ENCODE measurements around the gene STK17A.

STK17A gene

DNA sequence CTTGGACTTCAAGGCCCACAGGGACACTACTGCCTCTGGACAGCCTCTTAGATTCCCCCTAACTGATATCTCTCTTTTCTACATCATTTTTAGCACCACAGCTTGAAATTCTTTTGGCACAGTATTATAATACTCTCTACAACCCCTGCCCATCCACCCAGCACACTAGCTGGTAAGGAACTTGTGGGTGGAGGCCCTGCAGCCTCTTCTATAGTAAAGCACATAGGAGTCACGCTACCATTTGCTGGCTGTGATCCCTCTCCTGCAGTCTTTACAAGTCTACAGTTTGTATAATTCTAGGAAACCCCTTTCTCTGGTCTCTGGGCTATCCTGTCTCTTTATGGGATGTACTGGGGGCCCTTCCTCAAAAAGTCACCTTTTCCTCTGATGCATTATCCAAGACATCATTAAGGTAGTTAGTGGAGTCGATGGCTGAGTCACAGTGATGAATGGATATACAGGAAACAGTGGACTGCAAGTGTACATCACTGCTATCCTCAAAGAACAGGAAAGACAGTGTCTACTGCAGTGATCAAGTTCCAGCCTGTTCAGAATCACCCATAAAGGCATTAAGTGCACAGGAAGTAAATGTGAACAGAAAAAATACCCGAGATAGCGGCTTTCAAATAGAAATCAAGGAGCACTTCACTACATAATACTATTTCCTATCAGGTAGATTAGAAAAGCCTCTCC is 54.4 kb downstream of the STK17A start:
- DNase-seq (ENCODE audit: low read depth) = no peak

- DNase-seq (ENCODE audit: low read depth) = no peak
Observed at GRCh38 chr7:43639858-43640491, 57.1 kb downstream of the STK17A start.

DNA sequence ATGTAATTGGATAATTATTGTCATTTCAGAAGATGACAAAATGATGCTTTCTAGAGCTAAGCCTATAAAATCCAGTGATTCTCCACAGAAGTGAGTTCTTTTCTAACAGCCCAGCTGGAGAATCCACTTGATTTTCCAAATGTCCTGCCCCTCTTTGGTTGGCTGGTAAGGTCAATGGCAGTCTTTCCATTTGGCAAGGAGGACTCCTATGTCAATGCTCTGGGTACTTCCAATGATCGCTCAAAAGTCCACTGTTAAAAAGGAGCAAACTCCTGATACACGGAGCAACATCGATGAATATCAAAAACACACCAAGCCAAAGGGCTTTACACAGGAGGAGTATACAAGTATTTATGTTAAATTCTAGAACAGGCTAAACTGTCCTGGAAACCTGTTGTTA is 57.8 kb downstream of the STK17A start:
- no peak for DNase-seq (ENCODE audit: low read depth)

DNA sequence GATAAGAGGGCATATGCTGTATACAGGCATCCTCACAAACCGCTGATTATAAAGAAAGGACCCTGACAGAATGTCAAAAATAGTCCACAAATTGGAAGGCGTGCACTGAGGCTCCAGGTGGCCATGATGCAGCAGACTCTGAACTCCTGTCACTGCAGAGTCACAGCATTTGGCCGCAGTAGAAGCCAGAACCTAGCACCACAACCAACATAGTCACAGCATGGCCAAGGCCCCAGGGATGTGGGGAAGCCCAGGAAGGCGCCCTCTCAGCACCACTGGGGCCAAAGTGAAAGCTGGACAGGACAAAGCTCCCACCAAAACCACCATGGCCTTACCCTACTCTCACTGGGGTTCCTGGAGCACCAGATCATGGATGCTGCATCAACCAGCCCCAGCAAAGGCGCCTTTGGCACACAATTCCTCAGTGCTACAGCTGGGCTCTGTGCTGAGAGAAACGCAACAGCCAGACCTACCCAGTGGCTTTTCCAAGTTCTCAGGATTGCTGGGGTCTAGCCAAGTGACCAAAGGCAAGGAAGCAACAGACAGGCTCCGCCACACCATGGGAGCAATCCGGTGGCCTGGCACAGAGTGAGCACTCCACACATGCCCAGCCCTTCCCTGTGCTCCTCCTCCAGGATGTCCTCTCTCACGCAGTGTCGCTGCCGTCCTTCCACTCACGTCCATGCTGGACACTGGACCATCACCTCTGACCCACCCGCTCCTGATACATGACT is 60.2 kb downstream of the STK17A start:
- no peak for DNase-seq (ENCODE audit: low read depth)

- DNase-seq (ENCODE audit: low read depth) = no peak
Observed at GRCh38 chr7:43643846-43644245, 60.9 kb downstream of the STK17A start.

DNA sequence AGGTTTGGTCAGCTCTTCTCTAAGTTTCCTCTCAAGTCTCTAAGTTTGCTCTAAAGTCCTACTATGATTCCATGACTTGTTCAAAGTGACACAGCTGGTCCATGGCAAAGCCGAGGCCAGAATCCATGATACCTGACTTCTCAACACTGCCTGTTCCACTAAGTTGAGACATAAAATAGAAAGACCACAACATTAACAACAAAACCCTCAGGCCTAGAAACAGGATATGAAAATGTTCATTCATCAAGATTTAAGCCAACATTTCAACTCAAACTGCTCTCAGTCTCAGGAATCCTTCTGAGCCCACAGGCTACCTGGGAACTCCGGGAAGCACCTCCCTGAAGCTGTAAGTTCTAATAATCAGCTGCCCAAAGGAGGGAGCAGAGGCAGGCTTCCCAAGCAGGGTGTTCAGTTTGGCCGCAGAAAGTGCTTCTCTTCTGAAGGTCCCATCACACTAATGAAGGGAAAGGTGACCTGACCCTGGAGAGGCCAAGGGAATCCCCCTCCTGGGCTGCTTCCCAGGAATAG is 62.9 kb downstream of the STK17A start:
- no peak for DNase-seq (ENCODE audit: low read depth)

- DNase-seq (ENCODE audit: low read depth) = no peak
Observed at GRCh38 chr7:43646603-43647338, 63.9 kb downstream of the STK17A start.

DNA sequence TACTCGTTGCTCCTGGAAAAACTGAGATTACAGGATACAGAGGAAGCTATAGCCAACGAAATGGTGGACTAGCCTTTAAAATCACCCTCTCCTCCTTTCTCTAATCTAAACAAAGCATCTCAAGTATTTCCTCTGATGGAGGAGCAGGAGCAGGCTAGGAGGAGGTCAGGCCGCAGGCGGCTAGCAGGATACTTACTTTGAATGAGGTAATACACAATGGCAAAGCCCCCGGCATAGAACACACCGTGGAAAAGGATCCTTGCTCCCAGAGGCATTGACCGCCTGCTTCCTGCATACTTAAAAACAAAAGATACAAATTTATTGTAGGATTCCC is 64.4 kb downstream of the STK17A start:
- no peak for DNase-seq (ENCODE audit: low read depth)

DNA sequence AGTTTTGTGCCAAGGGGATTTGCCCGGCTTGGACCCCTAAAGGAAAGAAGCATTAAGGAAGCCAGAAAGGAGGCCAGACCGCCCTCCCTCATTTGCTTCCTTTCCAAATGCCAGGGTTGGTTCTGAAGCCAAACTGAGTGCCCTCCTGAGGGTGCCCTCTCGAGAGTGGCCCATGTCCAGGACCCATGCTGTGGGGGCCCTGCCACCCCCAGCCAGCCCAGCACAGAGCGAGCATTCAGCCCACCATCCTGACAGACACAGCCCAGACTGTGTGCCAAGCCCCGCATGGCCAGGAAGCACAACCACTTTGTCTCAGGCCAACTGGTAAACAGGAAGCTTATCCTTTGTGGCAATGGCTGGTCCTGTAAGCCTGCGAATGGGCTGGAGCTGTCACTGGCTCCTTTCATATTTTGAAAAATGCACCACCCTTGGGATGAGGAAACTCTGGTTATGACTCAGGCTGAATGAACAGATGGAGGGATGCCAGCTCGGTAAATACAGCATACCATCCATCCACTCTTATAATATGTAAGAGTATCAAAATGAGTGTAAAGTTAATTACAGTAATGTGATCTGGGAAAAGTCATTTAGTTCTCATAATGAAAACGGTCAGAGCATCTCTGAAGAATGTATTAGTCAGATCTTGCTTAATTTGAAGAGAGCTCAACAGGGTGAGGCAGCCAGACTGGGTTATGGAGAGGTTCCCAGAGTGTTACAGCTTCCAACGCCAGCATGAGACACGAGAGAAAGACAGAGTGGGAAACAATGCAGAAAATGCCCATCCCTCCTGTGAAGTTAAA is 65.0 kb downstream of the STK17A start:
- DNase-seq (ENCODE audit: low read depth) = no peak

GRCh38 chr7:43648473-43649406 is 65.8 kb downstream of the STK17A start:
- no peak for DNase-seq (ENCODE audit: low read depth)

DNA sequence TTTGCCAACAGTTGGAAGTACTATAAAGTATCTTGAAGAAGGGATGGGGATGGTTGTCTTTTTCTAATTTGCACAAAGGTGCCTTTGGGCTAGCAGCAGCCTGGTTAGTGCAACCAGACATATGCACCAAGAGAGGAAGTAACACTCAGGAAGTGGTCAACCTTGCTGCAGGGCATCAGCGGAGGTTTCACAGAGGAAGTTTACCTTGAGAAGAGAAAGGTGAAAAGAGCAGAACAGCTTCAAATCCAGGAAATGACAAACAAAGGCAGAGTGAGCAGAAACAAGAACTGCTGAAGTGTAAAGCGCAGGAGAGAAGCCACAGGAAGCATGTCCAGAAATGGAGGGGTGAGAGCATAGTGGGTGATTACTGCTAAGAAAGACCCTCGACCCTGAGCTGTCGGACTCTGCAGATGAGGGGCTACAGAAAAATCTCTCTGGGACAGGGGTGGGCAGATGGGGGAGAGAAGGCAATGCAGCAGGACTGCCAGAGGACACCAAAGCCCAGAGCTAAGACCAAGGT is 66.9 kb downstream of the STK17A start:
- DNase-seq (ENCODE audit: low read depth) = no peak

GRCh38 chr7:43650457-43651052 is 67.6 kb downstream of the STK17A start:
- no peak for DNase-seq (ENCODE audit: low read depth)

- no peak for DNase-seq (ENCODE audit: low read depth)
Observed at GRCh38 chr7:43652364-43652763, 69.5 kb downstream of the STK17A start.

DNA sequence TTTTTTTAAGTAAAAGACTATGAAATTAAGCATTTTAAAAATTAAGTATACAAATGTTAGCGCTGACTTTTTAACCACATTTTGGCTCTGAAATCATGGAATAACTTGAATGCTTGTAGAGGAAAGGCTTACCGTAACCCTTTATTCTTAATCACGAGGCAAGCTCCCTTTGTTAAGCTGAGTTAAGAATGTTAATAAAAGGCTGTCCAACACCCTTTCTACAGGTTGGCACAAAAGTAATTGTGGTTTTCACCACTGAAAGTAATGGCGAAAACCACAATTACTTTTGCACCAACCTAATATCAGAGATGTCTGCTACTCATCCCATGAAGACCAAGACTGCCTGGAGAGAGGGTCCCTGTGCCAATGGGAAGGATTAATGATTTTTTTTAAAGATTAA is 70.6 kb downstream of the STK17A start:
- DNase-seq (ENCODE audit: low read depth) = no peak

DNA sequence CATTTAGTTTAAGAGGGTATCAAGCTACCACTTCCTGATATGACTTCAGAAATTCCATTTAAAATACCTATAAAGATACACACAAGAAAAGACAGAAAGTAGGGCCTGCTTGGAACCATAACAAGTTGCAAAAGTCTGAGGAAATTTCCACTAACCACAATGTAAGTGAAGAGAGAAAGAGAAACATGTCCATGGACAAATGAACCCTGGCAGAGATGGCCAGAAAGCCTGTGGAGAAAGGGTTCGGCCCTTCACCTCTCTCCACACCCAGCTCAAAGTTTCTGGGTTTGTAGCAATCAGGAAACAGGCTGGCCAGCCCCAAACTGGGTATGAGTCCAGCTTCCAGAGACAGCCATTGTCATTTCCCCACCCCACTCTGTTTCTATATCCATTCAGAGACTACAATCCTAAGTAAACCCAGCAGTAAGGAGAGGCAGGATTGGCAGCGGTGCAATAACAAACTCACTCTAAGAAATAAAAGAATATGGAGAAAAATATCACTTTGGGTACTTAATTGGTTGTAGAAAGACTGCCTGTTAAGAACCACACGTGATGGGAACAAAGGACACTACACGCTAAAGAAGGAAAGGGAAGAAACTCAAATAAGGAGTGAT is 71.1 kb downstream of the STK17A start:
- no peak for DNase-seq (ENCODE audit: low read depth)

DNA sequence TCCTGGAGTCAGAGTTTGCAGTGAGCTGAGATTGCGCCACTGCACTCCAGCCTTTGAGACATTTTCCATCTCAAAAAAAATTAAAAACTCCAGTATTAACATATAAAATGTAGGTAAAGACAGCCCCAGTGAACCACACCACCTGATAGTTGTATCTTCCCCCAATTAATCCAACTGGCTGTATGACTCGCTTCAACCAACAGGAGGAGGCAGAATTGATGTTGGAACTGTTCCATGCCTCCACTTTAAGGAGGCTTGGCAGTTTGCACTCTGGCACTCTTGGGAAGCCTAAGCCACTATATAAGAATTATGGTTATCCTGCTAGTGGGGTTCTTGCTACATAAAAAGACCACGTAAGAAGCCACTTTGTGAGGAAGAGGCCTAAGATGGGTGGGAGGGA is 72.7 kb downstream of the STK17A start:
- no peak for DNase-seq (ENCODE audit: low read depth)

DNA sequence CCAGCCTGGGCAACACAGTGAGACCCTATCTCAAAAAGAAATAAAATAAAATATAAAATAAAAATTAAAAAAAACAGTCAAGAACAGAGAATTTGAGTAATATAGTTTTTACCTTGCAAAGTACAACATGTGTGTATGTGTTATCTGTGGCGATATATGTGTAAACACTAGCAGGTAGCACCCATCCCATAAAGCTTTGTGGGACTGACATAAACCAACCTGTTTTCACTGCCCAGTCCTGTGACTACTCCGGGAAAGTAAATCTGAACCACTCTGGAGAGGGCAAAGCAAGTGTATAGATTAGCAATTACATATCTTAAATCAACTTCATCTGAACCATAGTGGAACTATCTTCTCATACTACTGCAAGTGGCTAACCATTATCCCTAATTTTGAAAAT is 74.1 kb downstream of the STK17A start:
- DNase-seq (ENCODE audit: low read depth) = no peak

DNA sequence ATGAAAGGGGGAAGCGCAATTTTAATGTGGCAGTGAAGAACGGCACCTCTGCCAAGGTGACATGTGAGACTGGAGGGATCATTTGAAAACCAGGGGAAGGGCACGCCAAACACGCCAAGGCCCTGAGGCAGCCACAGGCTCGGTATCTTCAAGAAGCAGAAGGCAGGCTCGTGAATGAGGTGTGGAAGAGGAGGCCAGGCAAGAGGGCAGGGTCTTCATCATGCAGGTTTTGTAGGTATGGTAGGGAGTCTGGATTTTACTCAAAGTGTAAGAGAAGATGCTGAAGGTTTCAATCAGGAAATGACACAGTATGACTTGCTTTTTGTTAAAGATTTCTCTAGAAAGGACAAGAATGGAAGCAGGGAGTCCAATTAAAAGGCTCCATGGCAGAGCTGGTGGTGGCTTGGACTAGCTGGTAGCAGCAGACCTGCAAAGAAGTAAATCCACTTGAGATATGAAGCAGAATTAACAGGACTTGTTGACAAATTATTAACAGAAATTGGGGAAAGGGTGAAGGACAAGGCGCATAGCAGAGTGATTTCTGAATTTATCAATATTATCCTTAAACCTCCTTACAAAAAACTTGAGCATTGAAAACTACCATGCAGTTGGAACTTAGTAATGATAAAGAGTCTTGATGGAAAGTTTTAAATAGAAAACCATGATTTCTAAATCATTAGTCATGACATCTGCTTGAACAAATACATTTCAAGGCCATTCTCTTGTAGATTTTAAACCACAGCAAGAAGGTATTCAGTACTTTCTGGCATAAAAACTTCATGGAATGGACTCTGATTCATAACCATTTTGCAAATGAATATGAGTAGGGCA is 76.0 kb downstream of the STK17A start:
- DNase-seq (ENCODE audit: low read depth) = no peak

- no peak for DNase-seq (ENCODE audit: low read depth)
Observed at GRCh38 chr7:43659549-43659896, 76.6 kb downstream of the STK17A start.
